Superior temporal gyrus (tissue), 1 donor: ENCODE results near the gene DUS4L.
"Not testable (repeated sequence)": the region's sequence is repeated elsewhere in the genome, so short reads cannot be mapped to it uniquely, and the experiment has no call there.

Experiments used
- DNase-seq: peaks from one replicate; pipeline ENCODE4 v3.0.0-alpha.2; 2016; ENCODE audit errors: extremely low spot score

DUS4L gene

GRCh38 chr7:107563775-107564552 lies at the start of gene DUS4L, which contains the start of gene COG5:
Gene DUS4L, plus strand, starts transcription at chr7:107563971. Its CDS starts 3,100 bp downstream, at chr7:107567071.
Gene COG5, minus strand, starts transcription at chr7:107563920. Its CDS starts 24 bp downstream, at chr7:107563896.
- DNase-seq = peak; percentile 79

GRCh38 chr7:107526672-107527071 lies 37.1 kb upstream of the DUS4L start:
- DNase-seq = no peak

- no peak for DNase-seq
Measured at GRCh38 chr7:107527196-107527595, 36.6 kb upstream of the DUS4L start.

- no peak for DNase-seq
Measured at GRCh38 chr7:107528461-107528860, 35.3 kb upstream of the DUS4L start.

- DNase-seq = no peak
Measured at GRCh38 chr7:107530751-107531150, 33.0 kb upstream of the DUS4L start.

- no peak for DNase-seq
Measured at GRCh38 chr7:107534139-107534538, 29.6 kb upstream of the DUS4L start.

GRCh38 chr7:107537228-107537627 lies 26.5 kb upstream of the DUS4L start:
- not testable (repeated sequence) for DNase-seq

- no peak for DNase-seq
Measured at GRCh38 chr7:107538001-107538400, 25.8 kb upstream of the DUS4L start.

GRCh38 chr7:107543338-107543993 lies 20.3 kb upstream of the DUS4L start:
- no peak for DNase-seq

- no peak for DNase-seq
Measured at GRCh38 chr7:107544848-107545591, 18.8 kb upstream of the DUS4L start.

- no peak for DNase-seq
Measured at GRCh38 chr7:107551936-107552335, 11.8 kb upstream of the DUS4L start.

- DNase-seq = no peak
Measured at GRCh38 chr7:107555893-107556292, 7.9 kb upstream of the DUS4L start.

GRCh38 chr7:107559864-107560263 lies 3.9 kb upstream of the DUS4L start:
- DNase-seq = no peak

GRCh38 chr7:107560898-107561516 lies 2.8 kb upstream of the DUS4L start:
- DNase-seq = no peak

- no peak for DNase-seq
Measured at GRCh38 chr7:107563081-107563774, 543 bp upstream of the DUS4L start.

- no peak for DNase-seq
Measured at GRCh38 chr7:107564553-107565298, 955 bp downstream of the DUS4L start.

GRCh38 chr7:107570298-107570697 lies 6.5 kb downstream of the DUS4L start:
- DNase-seq = no peak

- no peak for DNase-seq
Measured at GRCh38 chr7:107573537-107573936, 9.8 kb downstream of the DUS4L start.

- no peak for DNase-seq
Measured at GRCh38 chr7:107579554-107579884, 15.7 kb downstream of the DUS4L start.

- DNase-seq = no peak
Measured at GRCh38 chr7:107579885-107580715, 16.3 kb downstream of the DUS4L start, which contains the start of gene BCAP29. Gene BCAP29, plus strand, starts transcription at chr7:107580246. Its CDS starts 527 bp downstream, at chr7:107580773.
